Measurements from ENCODE around the gene UNCX.

DNA sequence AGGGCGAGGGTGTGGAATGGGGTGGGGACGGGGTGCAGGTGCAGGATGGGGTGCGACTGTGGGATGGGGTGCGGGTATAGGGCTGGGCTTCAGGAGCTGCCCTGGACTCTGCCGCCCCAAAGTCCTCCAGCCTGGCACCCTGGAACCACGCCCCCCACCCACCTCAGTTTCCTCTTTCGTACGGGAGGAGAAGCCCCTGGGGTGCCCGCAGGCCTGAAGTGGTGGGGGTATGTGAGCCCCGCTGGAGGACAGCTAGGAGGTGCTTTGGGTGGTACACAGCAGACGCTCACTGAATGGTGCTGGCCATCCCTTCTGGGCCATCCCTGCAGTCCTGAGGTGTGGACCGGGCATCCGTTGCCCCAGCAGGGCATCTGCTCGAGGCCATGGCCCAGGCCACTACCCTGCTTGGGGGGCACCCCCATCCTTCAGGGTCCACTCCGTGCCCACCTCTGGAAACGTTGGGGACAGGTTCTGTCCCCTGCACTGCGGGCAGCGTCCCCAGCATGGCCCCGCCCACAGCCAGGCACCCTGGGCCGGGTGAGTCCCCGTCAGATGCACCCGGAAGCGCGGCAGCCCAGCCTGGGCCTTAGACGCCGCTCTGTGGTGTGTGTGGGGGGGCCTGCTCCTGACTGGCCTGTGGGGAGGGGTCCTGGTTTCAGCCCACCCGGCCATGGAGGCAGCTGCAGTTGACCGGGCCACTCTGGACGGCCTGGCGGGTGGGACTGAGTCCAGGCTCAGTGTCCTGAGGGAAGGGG is 41.6 kb downstream of the UNCX start:
- TF ChIP-seq, protein P1, sequence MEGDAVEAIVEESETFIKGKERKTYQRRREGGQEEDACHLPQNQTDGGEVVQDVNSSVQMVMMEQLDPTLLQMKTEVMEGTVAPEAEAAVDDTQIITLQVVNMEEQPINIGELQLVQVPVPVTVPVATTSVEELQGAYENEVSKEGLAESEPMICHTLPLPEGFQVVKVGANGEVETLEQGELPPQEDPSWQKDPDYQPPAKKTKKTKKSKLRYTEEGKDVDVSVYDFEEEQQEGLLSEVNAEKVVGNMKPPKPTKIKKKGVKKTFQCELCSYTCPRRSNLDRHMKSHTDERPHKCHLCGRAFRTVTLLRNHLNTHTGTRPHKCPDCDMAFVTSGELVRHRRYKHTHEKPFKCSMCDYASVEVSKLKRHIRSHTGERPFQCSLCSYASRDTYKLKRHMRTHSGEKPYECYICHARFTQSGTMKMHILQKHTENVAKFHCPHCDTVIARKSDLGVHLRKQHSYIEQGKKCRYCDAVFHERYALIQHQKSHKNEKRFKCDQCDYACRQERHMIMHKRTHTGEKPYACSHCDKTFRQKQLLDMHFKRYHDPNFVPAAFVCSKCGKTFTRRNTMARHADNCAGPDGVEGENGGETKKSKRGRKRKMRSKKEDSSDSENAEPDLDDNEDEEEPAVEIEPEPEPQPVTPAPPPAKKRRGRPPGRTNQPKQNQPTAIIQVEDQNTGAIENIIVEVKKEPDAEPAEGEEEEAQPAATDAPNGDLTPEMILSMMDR (IDR thresholded peaks at IDR 0.05; ENCODE audit: low read depth, low read length): no peak
- no peak for TF ChIP-seq MYC (IDR thresholded peaks at IDR 0.05; ENCODE audit: low read depth, low read length)

Measured in NB4 (cell line).